Mesodermal cell (in vitro differentiated cells): ENCODE data around the gene UBA6. TPM values are rescaled to one million over a fixed set of nuclear protein-coding genes. Genes with fewer than 3 reads are reported as not detected.
"Not testable (repeated sequence)": the region's sequence is repeated elsewhere in the genome, so short reads cannot be mapped to it uniquely, and the experiment has no call there.

Experiments
- H3K27ac ChIP-seq: 2 replicates; pipeline ENCODE4 v1.7.0; 2013; ENCODE audit warnings: mild to moderate bottlenecking, low read depth, low read length, moderate library complexity; ENCODE audit not compliant: severe bottlenecking
- H3K36me3 ChIP-seq: 2 replicates; pipeline ENCODE4 v1.7.1; 2013; ENCODE audit warnings: mild to moderate bottlenecking, low read length, moderate library complexity; ENCODE audit not compliant: control insufficient read depth, insufficient read depth
- H3K4me1 ChIP-seq: one replicate; pipeline ENCODE4 v1.7.1; 2013; ENCODE audit warnings: mild to moderate bottlenecking, low read length; ENCODE audit not compliant: insufficient read depth, control insufficient read depth, poor library complexity, severe bottlenecking
- H3K4me3 ChIP-seq: 2 replicates; pipeline ENCODE4 v1.7.0; 2013; ENCODE audit warnings: low read length, control low read depth, mild to moderate bottlenecking; ENCODE audit not compliant: insufficient read depth, poor library complexity, severe bottlenecking; ENCODE audit errors: extremely low read depth
- H3K9me3 ChIP-seq: 2 replicates; pipeline ENCODE4 v1.7.1; 2013; ENCODE audit warnings: mild to moderate bottlenecking, low read length, moderate library complexity; ENCODE audit not compliant: control insufficient read depth
- WGBS, 2 experiments: methylation state at CpG; one replicate each; pipeline ENCODE4 v1.1.5; 2013; ENCODE audit warnings: missing lambda C conversion rate in 2 of 2; ENCODE audit not compliant: insufficient coverage in 2 of 2; 5-methylcytosine and 5-hydroxymethylcytosine counted together
- polyA plus RNA-seq, 2 experiments: library from polyadenylated mRNA; stranded (reverse); fragments of 50-300 nt; gene quantifications; one replicate each; pipeline ENCODE4 v1.2.3, GENCODE V29; 2013

The UBA6 gene
- 57.0 TPM for polyA plus RNA-seq (2013, experiment 1 of 2)
- polyA plus RNA-seq (2013, experiment 2 of 2), result 55.5 TPM

GRCh38 chr4:67700738-67701516 lies at the start of gene UBA6:
UBA6 (minus strand) TSS chr4:67701155; CDS start chr4:67701119, 36 bp downstream.
- Histone ChIP-seq H3K27ac (peak within 1 kb of the TSS; percentile 74), H3K4me3 (peak within 1 kb of the TSS; percentile 80), H3K4me1 (peaks cover 4% of the 10 kb centered on the region), H3K36me3 (no peaks in the 10 kb centered on the region), H3K9me3 (no peaks in the 10 kb centered on the region)
- WGBS, 2 experiments, result 0 to 1% methylated on average over 35 to 43 of the region's 57 CpGs

GRCh38 chr4:67750691-67751090 lies 49.7 kb upstream of the UBA6 start:
- H3K36me3 ChIP-seq, result no peaks in the 10 kb centered on the region
- no peaks in the 10 kb centered on the region for H3K9me3 ChIP-seq
- WGBS, 2 experiments, result 82 to 100% methylated on average over 2 of the region's 4 CpGs
- H3K4me1 ChIP-seq, result no peaks in the 10 kb centered on the region
- H3K27ac ChIP-seq, result no peak overlapping the region
- no peak overlapping the region for H3K4me3 ChIP-seq

GRCh38 chr4:67749286-67749685 lies 48.3 kb upstream of the UBA6 start:
- H3K9me3 ChIP-seq, result no peaks in the 10 kb centered on the region
- no peak overlapping the region for H3K27ac ChIP-seq
- WGBS, 2 experiments, result 77 to 100% methylated on average over 1 to 2 of the region's 3 CpGs

DNA sequence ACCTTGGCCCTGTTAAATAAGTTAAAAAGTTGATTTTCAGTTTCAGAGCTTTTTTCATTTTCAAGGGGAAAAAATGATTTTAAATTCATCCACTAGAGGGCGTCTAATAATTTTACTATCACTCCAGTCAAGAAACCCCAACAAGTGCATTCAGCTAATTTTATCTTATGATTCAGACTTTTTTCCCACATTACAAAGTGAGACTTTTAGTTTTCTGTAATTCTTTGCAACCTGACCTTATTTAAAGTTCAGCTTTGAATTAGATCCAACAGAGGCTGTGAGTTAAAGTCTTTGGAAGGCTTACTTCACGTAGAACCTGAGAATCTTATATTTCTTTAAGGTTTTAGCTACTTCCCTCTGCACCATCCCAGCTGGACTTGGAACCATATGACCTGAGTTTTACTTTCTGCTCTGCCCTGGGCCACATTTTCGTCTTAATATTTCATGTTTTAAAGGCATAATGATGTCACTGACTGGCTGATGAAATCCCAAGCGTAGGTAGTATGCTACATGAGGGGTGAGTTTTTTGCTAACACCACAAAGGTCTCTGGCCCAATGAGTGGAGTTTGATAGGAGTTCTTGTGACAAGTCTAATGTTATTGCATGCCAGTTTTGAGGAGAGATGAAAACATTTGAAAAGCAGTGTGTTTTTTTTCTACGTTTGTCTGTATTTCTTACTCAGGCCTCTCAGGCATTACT lies 46.0 kb upstream of the UBA6 start:
- WGBS, 2 experiments, result 52 to 88% methylated on average over 3 to 4 of the region's 5 CpGs
- Histone ChIP-seq H3K4me3 (no peak overlapping the region), H3K36me3 (no peaks in the 10 kb centered on the region), H3K27ac (no peak overlapping the region), H3K9me3 (no peaks in the 10 kb centered on the region), H3K4me1 (peaks cover 3% of the 10 kb centered on the region)

More at GRCh38 chr4:67749286-67749685, 48.3 kb upstream of the UBA6 start:
- H3K4me1 ChIP-seq, result peaks cover 3% of the 10 kb centered on the region
- no peaks in the 10 kb centered on the region for H3K36me3 ChIP-seq
- no peak overlapping the region for H3K4me3 ChIP-seq

DNA sequence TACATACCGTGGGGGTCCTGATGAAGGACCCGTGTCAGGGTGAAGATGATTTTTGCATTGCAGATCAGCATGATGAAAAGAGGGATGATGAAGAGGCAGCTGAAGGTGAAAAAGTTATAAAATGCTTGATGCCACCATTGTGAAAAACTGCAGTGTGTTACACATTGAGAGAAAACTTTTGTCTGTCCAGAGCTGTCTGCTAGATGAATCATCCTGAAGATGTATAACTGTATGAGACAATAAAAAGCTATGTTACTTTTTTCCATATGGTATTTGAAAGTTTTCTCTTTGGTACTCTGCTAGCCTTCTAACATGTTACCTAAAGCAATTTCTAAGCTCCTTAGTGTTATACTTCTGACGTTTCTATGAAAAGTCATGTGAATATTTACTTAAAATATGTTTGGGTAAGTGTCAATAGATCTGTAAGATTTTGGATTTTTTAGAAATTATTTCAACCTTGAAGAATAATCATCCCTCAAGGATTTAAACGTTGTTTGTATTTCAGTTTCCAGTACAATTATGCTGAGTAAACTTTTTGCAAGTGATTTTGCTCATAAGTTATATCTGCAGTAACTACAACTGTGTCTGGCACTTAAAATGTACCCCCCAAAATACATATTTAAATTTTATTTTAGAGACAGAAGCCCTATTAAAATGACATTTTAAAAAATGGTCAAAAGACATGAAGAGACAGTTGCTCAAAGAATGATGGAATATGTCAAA lies 43.8 kb upstream of the UBA6 start:
- Histone ChIP-seq H3K4me3 (no peak overlapping the region), H3K4me1 (peaks cover 3% of the 10 kb centered on the region), H3K9me3 (no peaks in the 10 kb centered on the region), H3K36me3 (no peaks in the 10 kb centered on the region), H3K27ac (no peak overlapping the region)
- 76 to 80% methylated on average over 1 to 2 of the region's 4 CpGs for WGBS, 2 experiments

DNA sequence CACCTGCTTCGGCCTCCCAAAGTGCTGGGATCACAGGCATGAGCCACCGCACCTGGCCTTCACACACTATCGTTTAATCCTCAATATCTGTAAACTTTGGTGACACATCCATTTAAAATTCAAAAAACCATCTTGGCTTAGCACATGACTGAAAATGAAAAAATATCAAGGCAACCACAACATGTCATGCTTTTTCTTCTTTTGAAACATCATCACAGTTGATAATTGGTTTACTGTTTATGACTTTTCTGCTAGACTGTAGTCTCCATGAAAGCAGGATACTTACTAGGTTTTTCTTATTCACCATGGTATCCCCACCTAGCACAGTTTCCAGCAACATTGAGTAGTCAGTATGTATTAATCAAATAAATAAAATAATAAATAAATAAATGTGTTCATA lies 42.2 kb upstream of the UBA6 start:
- Histone ChIP-seq H3K36me3 (no peaks in the 10 kb centered on the region), H3K4me3 (no peak overlapping the region), H3K4me1 (peaks cover 3% of the 10 kb centered on the region), H3K27ac (no peak overlapping the region), H3K9me3 (no peaks in the 10 kb centered on the region)
- 68 to 97% methylated on average over 2 to 3 of the region's 3 CpGs for WGBS, 2 experiments

- Histone ChIP-seq H3K36me3 (peaks cover 6% of the 10 kb centered on the region), H3K4me3 (no peak overlapping the region), H3K27ac (no peak overlapping the region), H3K9me3 (no peaks in the 10 kb centered on the region), H3K4me1 (no peaks in the 10 kb centered on the region)
- WGBS, 2 experiments, result no CpG with 5 or more reads among the region's 1 CpG
These were observed 35.3 kb upstream of the UBA6 start for GRCh38 chr4:67736262-67736661.

DNA sequence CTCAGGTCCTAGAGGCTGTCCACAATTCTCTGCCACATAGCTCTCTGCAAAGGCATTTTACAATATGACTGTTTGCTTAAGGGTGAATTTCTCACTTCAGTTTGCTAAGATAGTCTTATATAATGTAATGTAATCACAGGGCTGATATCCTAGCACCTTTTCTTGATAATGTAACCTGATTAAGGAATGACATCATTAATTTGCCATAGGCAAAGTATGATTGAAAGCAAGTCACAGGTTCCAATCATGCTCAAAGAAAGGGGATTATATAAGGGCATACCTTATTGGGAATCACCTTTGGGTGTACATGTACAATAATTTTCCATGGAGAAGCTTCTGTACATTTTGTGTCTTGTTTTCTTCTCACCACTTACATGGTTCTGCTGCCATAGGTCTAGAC lies 34.4 kb upstream of the UBA6 start:
- H3K9me3 ChIP-seq, result no peaks in the 10 kb centered on the region
- H3K27ac ChIP-seq, result no peak overlapping the region
- H3K4me1 ChIP-seq, result no peaks in the 10 kb centered on the region
- H3K36me3 ChIP-seq, result peaks cover 6% of the 10 kb centered on the region
- no peak overlapping the region for H3K4me3 ChIP-seq

DNA sequence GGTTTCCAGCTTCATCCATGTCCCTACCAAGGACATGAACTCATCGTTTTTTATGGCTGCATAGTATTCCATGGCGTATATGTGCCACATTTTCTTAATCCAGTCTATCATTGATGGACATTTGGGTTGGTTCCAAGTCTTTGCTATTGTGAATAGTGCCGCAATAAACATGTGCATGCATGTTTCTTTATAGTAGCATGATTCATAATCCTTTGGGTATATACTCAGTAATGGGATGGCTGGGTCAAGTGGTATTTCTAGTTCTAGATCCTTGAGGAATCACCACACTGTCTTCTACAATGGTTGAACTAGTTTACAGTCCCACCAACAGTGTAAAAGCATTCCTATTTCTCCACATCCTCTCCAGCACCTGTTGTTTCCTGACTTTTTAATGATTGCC lies 29.6 kb upstream of the UBA6 start:
- no CpG with 5 or more reads among the region's 3 CpGs for WGBS, 2 experiments
- peaks cover 16% of the 10 kb centered on the region for H3K9me3 ChIP-seq
- H3K27ac ChIP-seq, H3K4me3 ChIP-seq, H3K4me1 ChIP-seq, H3K36me3 ChIP-seq: not testable (repeated sequence)

GRCh38 chr4:67727124-67727850 lies 26.3 kb upstream of the UBA6 start:
- H3K36me3 ChIP-seq, result peaks cover 15% of the 10 kb centered on the region
- H3K27ac ChIP-seq, result peak overlapping the region; percentile 1
- WGBS, 2 experiments, result 91 to 94% methylated on average over 2 to 3 of the region's 4 CpGs
- H3K4me1 ChIP-seq, result peaks cover 1% of the 10 kb centered on the region
- peaks cover 16% of the 10 kb centered on the region for H3K9me3 ChIP-seq
- no peak overlapping the region for H3K4me3 ChIP-seq
